ENCODE data around the gene RTCB.

- TF ChIP-seq POLR2A (IDR thresholded peaks at IDR 0.05; ENCODE audit: low read depth, low read length) (no peak), POLR2AphosphoS5 (IDR thresholded peaks at IDR 0.05; ENCODE audit: low read depth, low read length) (no peak)
Measured at GRCh38 chr22:32385681-32386080, 26.4 kb downstream of the RTCB start.
